PFSK-1 (cell line): Measurements from ENCODE around the gene MAPKAPK2.

Experiments used
- POLR2AphosphoS5 ChIP-seq: IDR thresholded peaks from 2 replicates; pipeline ENCODE4 v1.6.1; 2012; ENCODE audit warnings: low read depth, mild to moderate bottlenecking, control low read depth, low read length, moderate library complexity
- REST ChIP-seq, 2 experiments: IDR thresholded peaks; 2 replicates each; pipeline versions ENCODE4 v1.6.1 to v1.8.0; 2011 to 2012; ENCODE audit warnings: low read depth in 2 of 2, low read length in 2 of 2, control low read depth in 1 of 2, inconsistent platforms in 1 of 2, mild to moderate bottlenecking in 1 of 2, moderate library complexity in 1 of 2; ENCODE audit not compliant: insufficient read depth in 1 of 2
- SIN3A ChIP-seq: IDR thresholded peaks from 2 replicates; pipeline ENCODE4 v1.6.1; 2012; ENCODE audit warnings: mild to moderate bottlenecking, low read length, moderate library complexity, borderline replicate concordance; ENCODE audit not compliant: insufficient read depth
- TAF1 ChIP-seq: IDR thresholded peaks from 2 replicates; pipeline ENCODE4 v1.6.1; 2012; ENCODE audit warnings: low read length, control low read depth, borderline replicate concordance; ENCODE audit not compliant: insufficient read depth

- TF ChIP-seq POLR2AphosphoS5 (no peak), TAF1 (no peak), REST (IDR thresholded peaks at IDR 0.05; ENCODE audit: insufficient read depth in 1 of 2, low read depth in 2 of 2, low read length in 2 of 2) (no peak), SIN3A (no peak)
These were observed 4.4 kb upstream of the MAPKAPK2 start for GRCh38 chr1:206680279-206680678.
